Activated CD4-positive, alpha-beta T cell treated with anti-CD3 and anti-CD28 coated beads, Interleukin-2, amount 50 U/mL, for 48 hours (primary cell): Measurements from ENCODE around the gene ALDH1B1.
A peak's percentile ranks its signal among the peaks of the same experiment; 100 is the strongest.
"Not testable (repeated sequence)": the region's sequence is repeated elsewhere in the genome, so short reads cannot be mapped to it uniquely, and the experiment has no call there.

Experiments
- DNase-seq, 2 experiments: peaks; one replicate each; pipeline ENCODE4 v3.0.0-alpha.2; 2020

Gene ALDH1B1

DNA sequence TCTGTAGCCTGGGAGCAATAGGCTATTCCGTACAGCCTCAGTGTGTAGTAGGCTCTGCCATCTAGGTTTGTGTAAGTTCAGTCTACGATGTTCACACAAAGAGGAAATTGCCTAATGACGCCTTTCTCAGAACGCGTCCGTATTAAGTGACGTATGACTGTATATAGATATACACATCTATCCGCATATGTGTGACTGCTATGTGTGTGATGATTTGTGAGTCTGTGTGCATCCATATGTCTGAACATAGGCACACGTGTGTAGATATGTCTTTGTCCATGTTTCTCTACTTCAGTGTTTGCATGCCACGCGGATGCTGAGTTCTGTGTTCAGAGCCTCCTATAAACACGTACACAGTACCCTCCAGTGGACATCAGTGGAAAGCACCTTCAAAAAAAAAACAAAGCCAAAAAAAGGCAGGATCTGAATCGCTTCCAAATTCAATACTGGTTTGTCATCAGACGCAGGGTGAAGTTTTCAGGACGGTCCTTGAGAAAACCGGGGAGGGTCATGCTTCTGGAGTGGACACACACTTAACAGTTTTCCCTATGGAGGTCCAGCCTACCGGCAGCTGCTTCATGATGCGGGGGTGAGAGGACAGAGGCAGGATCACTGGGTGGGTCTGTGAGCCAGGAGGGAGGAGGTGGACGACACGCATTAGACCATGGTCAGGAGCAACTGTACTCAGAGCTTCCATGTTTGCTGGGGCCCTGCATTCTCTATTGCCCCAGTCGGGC, 29.5 kb upstream of the ALDH1B1 start:
- DNase-seq = peak; percentile 7 to 20

DNA sequence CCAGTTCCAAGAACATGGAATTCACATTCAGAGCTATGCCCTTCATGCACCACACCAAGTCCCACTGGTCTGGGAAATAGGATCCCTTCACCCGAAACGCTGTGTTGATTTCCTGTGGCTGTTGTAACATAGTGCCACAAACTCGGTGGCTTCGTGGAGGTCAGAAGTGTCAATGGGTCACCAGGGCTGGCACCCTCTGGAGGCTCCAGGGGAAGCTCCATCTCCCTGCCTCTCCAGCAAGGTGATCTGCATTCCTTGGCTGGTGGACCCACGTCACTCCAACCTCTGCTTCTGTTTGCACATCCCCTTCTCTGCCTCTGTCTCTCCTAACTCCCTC, 28.9 kb upstream of the ALDH1B1 start:
- DNase-seq = no peak

DNA sequence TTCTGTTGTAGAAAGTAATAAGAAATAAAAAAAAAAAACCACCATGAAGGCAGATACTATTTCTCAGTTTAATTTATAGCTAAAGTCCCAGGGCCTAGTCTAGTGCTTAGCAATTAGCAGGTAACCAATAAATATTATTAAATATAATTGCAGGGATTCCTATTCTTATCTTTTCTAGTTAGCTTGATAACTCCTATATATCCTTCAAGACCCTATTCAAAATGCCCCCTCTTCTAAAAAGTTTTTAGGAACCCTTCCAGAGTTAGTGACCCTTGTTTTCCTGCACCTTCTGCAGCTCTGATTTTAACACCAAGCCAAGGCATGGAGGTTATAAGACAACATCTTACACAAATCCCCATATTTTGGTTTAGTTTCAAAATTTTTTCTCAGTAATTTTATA, 24.6 kb upstream of the ALDH1B1 start:
- DNase-seq = no peak

DNA sequence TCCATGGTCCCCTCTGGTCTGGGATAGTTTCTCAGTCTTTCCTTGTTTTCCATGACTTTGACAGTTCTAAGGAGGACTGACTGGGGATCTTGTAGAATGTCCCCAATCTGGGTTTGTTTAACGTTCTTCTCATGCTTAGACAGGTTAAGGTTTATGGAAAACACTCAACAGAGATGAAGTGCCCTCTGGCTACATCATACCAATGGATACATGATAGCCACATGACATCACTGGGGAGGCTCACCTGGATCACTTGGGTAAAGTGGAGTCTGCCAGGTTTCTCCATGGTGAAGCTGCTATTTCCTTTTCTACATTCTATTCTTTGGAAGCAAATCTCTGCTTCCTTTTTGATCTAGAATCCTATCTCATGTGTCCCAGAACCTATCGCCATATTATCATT, 23.8 kb upstream of the ALDH1B1 start:
- no peak for DNase-seq

DNA sequence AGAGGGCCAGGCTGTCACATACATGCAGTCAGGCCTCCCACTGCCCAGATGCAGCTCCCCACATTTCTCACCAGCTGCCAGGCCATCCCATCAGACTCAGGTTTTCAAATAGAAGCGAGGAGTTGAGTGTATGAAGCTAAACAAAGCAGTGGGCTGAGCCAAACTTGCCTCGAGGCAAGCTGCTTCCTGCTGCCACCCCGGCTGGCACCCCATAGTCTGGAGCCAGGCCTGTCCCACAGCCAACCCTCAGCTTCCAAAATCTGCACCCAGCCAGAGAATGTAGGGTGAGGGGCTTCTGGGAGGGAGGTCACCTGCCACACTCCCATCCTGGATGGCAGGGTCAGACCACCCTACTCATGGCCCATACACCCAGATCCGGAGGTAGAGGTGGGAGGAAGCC, 22.3 kb upstream of the ALDH1B1 start:
- DNase-seq = no peak

DNA sequence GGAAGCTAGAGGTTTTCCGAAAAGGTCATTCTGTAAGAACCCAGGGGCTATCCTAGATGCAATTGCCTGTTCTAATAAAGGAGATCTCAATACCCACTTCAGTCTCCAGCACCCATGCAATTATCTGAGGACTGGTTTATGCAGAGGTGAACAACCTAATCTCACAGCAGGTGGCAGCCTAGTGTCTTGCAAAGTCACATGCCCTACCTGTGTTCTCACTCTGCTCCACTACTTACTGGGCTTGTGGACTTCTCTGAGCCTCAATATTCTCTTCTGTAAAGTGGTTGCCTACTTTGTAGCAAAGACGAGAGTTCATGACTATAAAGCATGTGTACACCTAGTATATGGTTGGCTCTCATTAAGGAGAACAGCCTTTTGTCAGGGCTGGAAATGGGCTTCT, 21.0 kb upstream of the ALDH1B1 start:
- DNase-seq = no peak

DNA sequence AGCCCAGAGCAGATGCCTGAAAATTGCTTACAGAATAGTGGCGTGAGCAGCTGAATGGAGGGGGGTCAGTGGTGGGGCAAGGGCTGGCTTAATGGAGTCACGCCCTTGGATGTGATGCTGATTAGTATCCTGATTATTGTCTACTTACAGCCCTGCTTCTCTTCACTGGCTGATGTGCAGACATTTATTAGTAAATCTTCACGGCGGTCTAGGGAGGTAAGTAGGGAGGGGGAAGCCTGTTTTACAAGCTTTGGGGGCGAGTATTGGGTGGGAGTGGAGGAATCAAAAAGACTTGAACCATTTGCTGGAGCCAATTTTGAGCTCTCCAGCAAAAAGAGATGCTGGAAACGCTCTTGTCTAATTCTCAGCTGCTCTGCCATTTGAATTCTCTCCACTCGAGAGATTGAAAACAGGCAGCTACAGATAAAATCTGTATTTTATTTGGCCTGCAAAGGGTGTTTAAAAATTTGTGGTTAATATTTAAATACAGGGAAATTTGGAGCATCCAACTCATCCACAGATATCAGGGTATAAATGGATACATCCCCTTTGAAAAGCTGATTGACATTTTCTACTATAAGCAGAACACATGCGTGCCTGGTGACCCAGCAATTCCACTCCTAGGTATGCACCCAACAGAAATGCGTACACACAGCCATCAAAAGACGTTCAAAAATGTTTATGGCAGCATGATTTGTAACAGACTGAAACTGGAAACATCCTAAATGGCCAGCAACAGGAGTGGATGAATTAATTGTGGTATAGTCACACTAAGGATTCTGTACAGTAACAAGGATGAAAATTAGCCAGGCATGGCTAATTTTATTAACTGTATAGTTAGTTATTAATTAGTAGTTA, 19.5 kb upstream of the ALDH1B1 start:
- DNase-seq = no peak

DNA sequence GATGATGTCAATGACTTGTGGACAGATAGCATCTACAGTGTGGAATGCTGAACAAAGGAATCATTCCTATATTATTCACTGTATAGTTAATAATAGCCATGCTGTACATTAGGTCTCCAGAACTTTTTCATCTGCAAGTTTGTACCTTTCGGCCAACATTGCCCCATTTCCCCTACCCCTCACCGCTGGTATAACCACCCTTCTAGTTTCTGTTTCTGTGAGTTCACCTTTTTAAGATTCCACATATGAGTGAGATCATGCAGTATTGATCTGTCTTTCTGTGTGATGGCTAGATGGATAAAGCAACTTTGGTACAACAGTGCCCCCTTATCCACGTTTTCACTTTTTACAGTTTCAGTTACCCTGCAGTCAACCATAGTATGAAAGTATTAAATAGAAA, 18.8 kb upstream of the ALDH1B1 start:
- no peak for DNase-seq

DNA sequence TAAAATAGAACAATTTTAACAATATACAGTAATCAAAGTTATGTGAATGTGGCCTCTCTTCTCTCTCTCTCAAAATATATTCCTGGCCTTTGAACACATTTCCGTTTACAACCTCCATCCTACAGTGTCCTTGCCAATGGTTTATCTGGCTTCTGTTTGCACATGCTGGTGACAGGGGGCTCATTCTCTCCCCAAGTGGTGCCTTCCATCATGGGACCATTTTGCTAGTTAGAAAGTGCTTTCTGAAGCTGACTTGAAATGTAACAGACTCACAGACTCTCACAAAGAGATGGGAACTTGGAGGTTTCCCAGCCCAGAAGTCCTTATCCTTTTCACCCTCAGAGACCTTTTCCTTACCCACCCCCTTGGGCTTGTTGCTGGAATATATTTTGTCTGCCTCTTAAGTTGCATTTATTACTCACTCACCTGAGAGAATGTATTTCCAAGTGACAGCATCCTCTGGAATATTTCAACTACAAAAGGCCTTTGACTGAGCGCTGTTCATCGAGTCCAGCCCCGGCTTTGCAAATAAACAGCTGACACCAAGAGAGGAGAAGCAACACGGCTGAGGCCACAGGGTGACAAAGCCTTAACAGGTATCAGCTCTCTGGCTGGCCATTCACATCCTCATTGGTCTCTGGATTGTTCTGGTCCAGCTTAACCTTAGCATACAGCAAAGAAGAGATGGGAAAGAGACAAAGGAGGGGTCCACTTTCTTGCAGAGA, 17.5 kb upstream of the ALDH1B1 start:
- DNase-seq = no peak

DNA sequence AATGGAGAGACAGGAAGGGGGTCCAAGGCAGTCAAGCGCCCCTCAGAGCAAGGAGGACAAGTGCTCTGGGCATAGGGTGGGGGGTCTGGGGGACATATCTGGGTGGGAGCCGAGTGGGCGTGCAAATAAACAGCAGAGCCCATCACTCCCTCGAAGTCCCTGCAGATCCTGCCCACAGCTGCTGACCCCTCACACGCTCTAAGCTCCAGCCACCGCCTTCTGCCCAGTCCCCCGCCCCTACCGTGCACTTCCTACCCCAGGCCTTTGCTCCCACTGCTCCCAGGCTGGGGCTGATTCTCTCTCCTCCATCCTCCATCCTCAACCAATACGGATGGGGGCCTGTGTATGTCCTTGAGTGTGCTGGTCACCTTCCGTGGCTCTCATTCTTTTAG, 16.9 kb upstream of the ALDH1B1 start:
- no peak for DNase-seq

DNA sequence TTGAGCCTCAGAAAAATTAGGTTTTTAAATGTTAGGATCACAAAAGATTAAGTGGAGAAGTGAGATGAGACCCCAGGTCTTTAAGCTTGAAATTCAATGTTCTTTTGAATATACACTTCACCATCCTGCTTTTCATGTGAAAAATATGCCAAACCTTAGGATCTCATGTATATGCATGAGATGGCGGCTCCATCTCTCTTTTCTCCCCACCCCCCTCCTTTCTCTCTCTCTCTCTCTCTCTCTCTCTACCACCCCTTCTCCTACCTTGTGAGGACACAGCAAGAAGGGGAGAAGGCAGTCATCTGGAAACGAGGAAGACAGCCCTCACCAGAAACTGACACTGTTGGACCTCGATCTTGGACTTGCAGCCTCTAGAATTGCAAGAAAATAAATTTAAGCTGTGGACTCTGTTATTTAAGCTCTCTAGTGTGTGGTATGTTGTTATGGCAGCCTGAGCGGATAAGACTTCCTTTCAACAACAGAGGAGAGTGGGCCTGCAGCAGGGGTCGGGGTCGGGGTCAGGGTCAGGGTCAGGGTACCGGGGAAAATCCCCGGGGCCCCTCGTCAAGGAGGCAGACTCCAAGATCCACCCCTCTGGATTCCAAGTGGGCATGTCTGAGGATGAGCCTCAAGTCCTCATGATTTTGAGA, 16.4 kb upstream of the ALDH1B1 start:
- no peak for DNase-seq

DNA sequence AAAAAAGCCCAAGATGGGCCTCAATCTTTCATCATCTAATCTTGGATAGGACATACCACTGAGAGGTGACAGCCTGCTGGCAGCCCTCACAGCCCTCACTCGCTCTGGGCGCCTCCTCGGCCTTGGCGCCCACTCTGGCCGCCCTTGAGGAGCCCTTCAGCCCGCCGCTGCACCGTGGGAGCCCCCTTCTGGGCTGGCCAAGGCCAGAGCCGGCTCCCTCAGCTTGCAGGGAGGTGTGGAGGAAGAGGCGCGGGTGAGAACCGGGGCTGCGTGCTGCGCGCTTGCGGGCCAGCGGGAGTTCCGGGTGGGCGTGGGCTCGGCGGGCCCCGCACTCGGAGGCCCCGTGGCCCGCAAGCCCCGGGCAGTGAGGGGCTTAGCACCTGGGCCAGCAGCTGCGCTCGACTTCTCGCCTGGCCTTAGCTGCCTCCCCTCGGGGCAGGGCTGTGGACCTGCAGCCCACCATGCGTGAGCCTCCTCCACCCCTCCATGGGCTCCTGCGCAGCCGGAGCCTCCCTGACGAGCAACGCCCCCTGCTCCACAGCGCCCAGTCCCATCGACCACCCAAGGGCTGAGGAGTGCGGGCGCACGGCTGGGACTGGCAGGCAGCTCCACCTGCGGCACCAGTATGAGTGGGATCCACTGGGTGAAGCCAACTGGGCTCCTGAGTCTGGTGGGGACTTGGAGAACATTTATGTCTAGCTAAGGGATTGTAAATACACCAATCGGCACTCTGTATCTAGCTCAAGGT, 15.0 kb upstream of the ALDH1B1 start:
- not testable (repeated sequence) for DNase-seq

DNA sequence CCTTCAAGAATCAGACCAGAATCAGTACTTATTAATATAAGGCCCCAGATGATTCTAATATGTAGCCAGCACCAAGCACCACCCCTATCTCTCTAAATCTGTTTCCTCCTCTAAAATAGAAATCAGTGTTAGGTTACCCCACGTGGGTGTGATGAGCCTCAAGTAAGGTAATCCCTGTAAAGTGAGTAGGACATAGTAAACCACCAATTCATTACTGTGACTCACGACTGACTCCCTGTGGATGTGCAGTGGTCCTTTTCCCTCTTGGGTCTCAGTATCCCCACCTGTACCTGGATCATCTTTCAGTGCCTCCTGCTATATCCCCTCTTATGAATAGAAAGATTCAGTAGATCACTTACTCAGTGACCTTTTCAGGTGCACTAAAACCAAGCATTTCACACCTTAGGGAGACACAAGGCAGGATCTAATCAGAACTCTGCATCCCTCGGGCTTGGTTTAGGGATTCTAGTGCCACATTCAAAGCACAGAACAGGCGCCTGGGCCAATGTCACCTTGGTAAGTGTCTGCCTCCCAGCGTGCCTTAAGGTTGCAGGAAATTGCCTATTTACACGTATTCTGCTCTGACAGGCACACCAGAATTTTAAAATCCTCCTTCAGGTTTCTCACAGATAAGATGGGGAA, 12.2 kb upstream of the ALDH1B1 start:
- DNase-seq = no peak

DNA sequence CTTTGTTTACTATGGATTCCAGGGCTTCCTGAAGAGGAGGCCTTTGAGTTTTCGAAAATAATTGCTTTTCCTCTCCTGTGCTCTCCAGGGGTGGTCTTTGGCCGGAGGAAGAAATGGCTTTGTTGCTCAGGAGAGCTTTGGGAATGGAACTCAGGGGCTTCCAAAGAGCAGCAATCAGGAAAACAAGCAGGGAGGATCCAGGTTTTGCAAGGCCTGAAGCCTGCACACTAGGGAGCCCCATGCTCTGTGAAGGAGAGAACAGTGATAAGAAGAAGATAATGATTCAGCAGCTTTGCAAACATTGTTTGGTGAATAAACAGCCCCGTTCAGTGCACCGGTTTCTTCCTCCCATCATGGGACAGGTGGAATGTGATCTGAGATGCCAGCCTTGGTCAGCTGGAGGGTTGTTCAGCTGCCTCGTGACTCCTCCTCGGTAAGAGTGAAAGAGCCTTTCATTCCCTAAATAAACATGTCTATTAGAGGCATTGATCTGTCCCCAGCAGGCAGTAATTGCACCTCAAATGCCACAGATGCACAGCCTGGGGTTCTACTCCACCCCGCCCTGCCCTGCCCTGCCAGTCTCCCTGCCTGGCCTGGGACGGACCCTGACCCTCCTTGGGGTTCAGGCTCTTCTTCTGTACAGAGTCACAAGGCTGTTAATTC, 11.5 kb upstream of the ALDH1B1 start:
- DNase-seq = no peak

DNA sequence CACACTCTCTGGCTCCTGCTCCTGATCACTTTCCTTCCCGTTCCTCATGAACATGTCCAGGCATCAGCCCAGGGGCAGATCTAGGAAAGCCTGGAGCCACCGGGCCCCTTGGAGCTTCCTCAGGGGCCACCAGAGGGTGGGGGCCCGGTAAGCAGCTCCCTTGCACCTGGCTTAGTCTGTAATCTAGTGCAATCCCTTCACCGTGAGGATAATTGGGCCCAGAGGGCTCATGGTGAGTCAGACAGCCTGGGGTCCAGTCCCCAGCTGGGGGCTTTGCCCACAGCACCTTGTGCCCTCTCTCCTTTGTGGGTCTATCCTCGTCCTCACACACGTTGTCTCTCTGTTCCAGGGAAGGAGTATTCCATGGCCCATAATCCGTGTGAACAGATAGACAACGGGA, 10.4 kb upstream of the ALDH1B1 start:
- no peak for DNase-seq

DNA sequence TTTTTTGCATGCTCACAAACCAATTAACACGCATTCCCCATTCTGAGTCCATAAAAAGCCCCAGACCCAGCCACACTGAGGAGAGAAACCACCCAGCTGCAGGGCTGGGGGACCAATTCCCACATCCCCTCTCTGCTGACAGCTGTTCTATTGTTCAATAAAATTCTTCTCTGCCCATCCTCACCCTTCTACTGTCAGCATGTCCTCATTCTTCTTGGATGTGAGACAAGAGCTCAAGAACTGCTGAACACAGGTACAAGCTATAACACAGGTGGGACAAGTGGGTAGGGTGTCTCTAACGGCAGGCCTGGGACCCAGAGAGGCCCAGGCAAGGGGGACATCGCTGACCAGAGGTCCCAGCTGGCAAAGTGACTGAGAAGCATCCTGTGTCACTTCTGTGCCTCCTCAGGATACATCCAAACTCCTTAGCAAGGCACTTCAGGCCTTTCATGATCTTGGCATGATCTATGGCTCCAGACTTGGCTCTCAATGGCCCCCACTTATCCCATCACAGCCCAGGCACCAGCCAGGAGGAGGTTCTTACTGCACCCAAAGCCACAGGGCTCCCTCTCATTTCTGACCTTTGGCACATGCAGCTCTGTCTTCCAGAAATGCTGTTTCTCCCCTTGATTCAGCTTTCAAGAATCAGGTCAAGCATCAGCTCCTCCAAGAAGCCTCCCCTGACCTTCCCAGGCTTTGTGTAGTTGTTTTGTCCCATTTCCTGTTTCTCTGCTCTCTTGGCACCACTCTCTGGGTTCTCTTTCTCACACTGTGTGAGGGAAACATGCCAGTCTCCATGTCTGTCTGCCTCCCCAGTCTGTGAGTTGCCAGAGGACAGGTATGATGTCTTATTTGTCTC, 7.3 kb upstream of the ALDH1B1 start:
- no peak for DNase-seq

DNA sequence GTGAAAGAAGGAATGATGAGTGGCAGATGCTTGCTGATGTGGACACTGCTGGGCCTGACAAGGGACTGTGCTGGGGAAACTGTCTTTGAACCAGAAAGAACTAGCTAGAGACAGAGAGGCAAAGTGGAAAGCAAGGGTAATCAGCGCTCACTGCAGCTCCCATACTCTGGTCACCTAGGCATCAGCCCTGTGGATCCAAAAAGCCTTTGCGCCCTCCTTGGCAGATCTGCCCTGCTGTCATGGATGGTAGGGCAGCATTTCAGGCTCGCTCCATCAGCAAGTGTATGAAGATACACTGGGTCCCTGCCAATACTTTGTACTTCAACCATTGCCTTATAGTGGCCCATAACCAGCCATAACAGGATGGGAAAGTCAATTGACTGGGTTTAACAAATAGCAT, 6.6 kb upstream of the ALDH1B1 start:
- no peak for DNase-seq

DNA sequence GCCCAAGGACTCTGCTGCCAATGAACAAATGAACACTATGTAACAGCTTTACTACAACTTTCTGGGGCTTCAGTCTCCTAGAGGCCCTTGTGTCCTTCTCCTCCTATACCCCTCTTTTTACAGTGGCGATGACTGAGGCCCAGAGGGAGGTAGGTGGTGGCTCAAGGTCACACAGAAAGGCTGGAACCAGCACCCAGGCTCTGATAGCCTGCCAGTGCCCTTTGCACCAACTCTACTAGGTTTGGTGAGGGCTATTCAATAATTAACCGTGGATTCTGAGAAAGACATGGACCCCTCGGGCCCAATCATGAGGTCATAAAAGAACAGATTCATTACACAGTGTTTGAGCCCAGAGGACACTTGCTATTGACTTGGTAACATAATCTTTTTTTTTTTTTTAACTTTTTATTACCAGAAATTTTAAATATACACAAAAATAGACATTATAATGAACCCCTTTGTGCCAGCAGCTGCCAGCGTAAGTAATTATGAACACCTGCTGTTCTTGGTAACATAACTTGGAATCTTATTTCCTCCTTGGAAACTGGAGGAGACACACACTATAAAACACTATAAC, 6.1 kb upstream of the ALDH1B1 start:
- no peak for DNase-seq

DNA sequence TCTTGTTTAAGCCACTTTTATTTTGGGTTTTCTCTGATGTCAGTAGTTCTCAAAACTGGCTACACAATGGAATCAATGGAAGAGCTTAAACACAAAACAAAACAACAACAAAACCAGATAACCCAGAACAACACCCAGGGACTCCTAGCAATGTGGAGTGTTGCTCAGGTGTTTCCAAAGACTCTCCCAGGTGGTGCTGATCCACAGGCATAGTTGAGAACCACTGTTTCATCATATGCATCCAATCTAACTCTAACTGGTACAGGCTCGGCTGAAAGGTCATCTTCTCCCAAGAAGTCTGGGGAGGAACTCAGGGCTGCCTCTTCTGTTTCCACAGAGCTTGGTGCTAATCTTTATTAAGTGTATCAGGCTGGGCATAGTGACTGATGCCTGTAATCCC, 5.4 kb upstream of the ALDH1B1 start:
- no peak for DNase-seq

DNA sequence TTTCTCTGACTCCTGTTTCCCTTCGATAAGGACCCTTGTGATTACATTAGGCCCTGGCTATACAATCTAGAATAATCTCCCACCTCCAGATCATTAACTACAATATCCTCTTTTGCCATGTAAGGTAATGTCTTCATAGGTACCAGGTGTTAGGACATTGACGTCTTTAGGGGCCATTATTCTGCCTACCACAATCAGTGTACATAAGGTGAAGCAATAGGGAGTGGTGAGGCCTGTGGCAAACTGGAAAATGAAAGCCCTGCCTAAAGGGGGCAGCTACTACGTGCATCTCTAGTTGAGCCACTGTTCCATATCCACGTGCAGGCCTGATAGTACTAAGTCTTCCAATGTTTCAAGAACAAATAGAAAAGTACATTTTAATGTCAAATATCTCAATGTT, 4.8 kb upstream of the ALDH1B1 start:
- no peak for DNase-seq
